Motor neuron (in vitro differentiated cells): ENCODE measurements around the gene HS3ST3B1. TPM values are rescaled to one million over a fixed set of nuclear protein-coding genes. Genes with fewer than 3 reads are reported as not detected.
A peak's percentile ranks its signal among the peaks of the same experiment; 100 is the strongest.

Experiments
- ATAC-seq, 8 experiments: fragments of 200-7000 bp; cut with Tn5 transposase; replicated peaks in 6 of 8; 2 replicates each; pipeline ENCODE4 v1.8.0; 2021; ENCODE audit warnings: mild to moderate bottlenecking in 8 of 8, moderate library complexity in 8 of 8
- H3K27ac ChIP-seq, 2 donors: fragments of 250-450 bp; sonication (Bioruptor Pico); 2 replicates each; pipeline ENCODE4 v1.9.0; 2021; ENCODE audit warnings: antibody characterized with exemption in 2 of 2, mild to moderate bottlenecking in 2 of 2, moderate library complexity in 1 of 2
- H3K4me1 ChIP-seq, 2 donors: fragments of 250-450 bp; sonication (Bioruptor Pico); replicated peaks in 1 of 2; 2 replicates each; pipeline ENCODE4 v1.6.1; 2021; ENCODE audit warnings: antibody characterized with exemption in 2 of 2, mild to moderate bottlenecking in 2 of 2, moderate library complexity in 1 of 2
- H3K4me3 ChIP-seq, 5 donors: fragments of 250-450 bp; sonication (Bioruptor Pico); 2 replicates each; pipeline ENCODE4 v1.9.0; 2021; ENCODE audit warnings: antibody characterized with exemption in 5 of 5, mild to moderate bottlenecking in 5 of 5, moderate library complexity in 4 of 5
- WGBS, 10 experiments: fragments of 450-650 bp; shearing (Covaris generic); methylation state at CpG; one replicate each; pipeline ENCODE4 v1.0.0; 2022; 5-methylcytosine and 5-hydroxymethylcytosine counted together
- in situ Hi-C, 9 experiments: fragments of 400-800 bp; cut with MboI; loops; one replicate each; pipeline ENCODE4 v1.15.0; 2021; ENCODE audit warnings: low sequenced_read_pairs in 9 of 9, low pct_unique_long_range_greater_than_20kb in 2 of 9; ENCODE audit not compliant: unreplicated experiment in 9 of 9
- total RNA-seq, 8 experiments: library from RNA; unstranded; fragments of 300-600 nt; gene quantifications; 2 replicates each; pipeline versions ENCODE4 v1.2.3 to v1.2.4, GENCODE V29; 2022

The HS3ST3B1 gene
- total RNA-seq, 8 experiments from 2014 or later = 1.9 to 97.1 (median 6.6) TPM

DNA sequence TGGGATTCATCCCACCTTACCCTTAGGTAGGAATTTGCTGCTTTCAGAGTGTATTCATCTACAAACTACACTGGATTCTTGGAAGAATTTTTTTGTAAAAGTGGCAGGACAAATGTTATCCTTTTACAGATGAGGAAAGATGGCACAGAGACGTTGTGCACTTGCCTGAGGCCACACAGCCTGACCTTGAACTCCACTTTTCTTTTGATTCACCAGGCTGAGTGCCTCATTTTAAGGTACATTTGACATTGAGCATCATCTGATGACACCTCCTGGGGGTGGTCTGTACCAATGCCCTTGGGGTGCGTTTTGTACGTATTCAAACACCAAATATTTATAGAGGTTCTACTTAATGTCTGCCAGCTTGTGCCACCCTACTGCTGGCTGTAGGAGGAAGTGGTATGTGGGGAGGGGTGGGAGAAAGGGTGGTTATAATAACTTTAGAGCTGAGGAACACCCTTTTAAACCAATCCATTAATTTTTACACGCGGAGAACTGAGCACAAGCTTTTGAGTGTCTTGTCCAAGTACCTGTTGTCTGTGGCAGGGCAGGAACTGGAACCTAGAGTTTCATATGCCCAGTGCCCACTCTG, 29.1 kb downstream of the HS3ST3B1 start:
- Histone ChIP-seq H3K4me1 (peaks cover 43% of the 10 kb centered on the region in 2 donors), H3K27ac (peak overlapping the region; percentile 61 to 68), H3K4me3 (no peak overlapping the region)
- no peak for ATAC-seq
- 0 to 100% (median 60%) methylated on average over 1 to 4 of the region's 5 CpGs; no CpG with 5 or more reads in 1 of the 10 experiments for WGBS, 10 experiments
- in situ Hi-C loops = no loop called here

- 0 to 55% (median 7%) methylated on average over 2 to 6 of the region's 8 CpGs; no CpG with 5 or more reads in 3 of the 10 experiments for WGBS, 10 experiments
- ATAC-seq = peak; percentile 23 to 90 (median 70)
- in situ Hi-C loops = no loop called here
- peak overlapping the region in 3 of 5 donors; percentile 2 to 14 (median 11) for H3K4me3 ChIP-seq
- H3K4me1 ChIP-seq = peaks cover 43% of the 10 kb centered on the region in 2 donors
- H3K27ac ChIP-seq = peak overlapping the region; percentile 61 to 68
Measured at GRCh38 chr17:14330492-14330962, 29.6 kb downstream of the HS3ST3B1 start.

- whole genome bisulfite sequencing, 10 experiments = 17 to 100% (median 35%) methylated on average over 1 to 5 of the region's 10 CpGs; no CpG with 5 or more reads in 3 of the 10 experiments
- H3K4me1 ChIP-seq = peaks cover 40 to 43% of the 10 kb centered on the region in 2 donors
Measured at GRCh38 chr17:14331225-14331981, 30.5 kb downstream of the HS3ST3B1 start.

DNA sequence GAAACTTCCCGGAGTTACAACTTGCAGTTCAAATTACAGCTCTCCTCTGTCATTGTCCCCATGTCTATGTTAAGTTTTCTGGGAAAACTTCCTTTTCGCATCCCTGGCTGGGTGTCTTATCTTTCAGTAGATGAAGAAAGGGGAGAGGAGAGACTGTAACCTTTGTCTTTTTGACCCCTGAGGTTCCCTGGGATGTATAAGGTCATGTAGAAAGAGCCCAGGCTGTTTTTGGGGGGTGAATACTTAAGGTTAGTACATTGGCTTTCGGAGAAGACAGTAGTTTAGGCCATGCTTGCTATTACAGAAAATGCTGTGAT, 31.1 kb downstream of the HS3ST3B1 start:
- Histone ChIP-seq H3K27ac (peak overlapping the region; percentile 61 to 68), H3K4me3 (no peak overlapping the region), H3K4me1 (peaks cover 40 to 43% of the 10 kb centered on the region in 2 donors)
- in situ Hi-C loops = no loop called here
- no peak for ATAC-seq
- 30 to 100% (median 77%) methylated on average over 1 to 3 of the region's 3 CpGs; no CpG with 5 or more reads in 4 of the 10 experiments for WGBS, 10 experiments

More at GRCh38 chr17:14331225-14331981, 30.5 kb downstream of the HS3ST3B1 start:
- in situ Hi-C loops = no loop called here
- Histone ChIP-seq H3K27ac (peak overlapping the region; percentile 61 to 68), H3K4me3 (peak overlapping the region in 1 of 5 donors; percentile 14)
- ATAC-seq = peak in 7 of 8 experiments; percentile 51 to 89 (median 63)

DNA sequence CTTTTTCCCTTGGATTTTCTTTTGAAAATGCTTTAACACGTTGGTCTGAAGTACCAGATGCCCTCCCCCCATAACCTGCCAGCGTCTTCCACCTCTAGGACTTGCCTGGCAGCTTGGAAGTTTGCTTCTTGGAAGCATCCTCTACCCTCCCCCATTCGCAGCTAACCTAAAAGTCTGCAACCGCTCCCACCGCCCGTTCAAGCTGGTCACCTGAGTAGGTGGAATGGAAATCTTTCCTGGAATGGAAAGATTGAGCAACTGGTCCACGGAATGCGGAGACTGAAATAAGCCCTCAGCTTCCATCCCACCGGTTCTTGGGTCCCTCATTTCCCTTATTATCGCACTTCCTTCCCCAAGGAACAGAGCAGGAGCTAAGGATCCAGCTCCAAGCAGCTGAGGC, 31.4 kb downstream of the HS3ST3B1 start:
- peak overlapping the region; percentile 61 to 68 for H3K27ac ChIP-seq
- H3K4me3 ChIP-seq = no peak overlapping the region
- in situ Hi-C loops = no loop called here
- ATAC-seq = no peak
- 47 to 100% (median 77%) methylated on average over 2 to 9 of the region's 10 CpGs; no CpG with 5 or more reads in 1 of the 10 experiments for WGBS, 10 experiments
- peaks cover 40 to 43% of the 10 kb centered on the region in 2 donors for H3K4me1 ChIP-seq

GRCh38 chr17:14333506-14333905, 32.6 kb downstream of the HS3ST3B1 start:
- in situ Hi-C loops = no loop called here
- no CpG with 5 or more reads among the region's 7 CpGs for WGBS, 10 experiments
- no peak for ATAC-seq
- Histone ChIP-seq H3K27ac (no peak overlapping the region), H3K4me3 (no peak overlapping the region), H3K4me1 (peaks cover 33 to 43% of the 10 kb centered on the region in 2 donors)

DNA sequence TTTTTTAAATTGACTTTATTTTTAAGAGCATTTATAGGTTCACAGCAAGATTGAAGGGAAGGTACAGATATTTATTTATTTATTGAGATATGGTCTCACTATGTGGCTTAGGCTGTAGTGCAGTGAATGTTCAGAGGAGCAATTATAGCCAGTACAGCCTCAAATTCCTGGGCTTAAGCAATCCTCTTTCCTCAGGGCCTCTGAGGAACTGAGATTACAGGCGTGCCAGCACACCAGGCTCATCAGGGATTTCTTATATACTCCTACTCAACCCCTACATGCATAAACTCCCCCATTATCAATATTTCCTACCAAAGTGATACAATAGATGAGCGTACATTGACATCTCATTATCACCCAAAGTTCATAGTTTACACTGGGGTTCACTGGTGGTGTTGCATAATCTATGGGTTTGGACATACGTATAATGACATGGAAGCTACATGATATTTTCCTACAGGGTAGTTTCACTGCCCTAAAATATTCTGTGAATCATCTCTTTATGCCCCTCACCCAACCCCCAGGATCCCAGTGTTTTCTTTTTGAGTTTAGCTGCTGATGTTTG, 33.5 kb downstream of the HS3ST3B1 start:
- Histone ChIP-seq H3K27ac (no peak overlapping the region), H3K4me3 (no peak overlapping the region), H3K4me1 (peaks cover 33 to 37% of the 10 kb centered on the region in 2 donors)
- 87 to 100% (median 100%) methylated on average over 1 to 2 of the region's 3 CpGs; no CpG with 5 or more reads in 1 of the 10 experiments for WGBS, 10 experiments
- in situ Hi-C loops = no loop called here
- no peak for ATAC-seq

GRCh38 chr17:14334919-14335318, 34.0 kb downstream of the HS3ST3B1 start:
- Histone ChIP-seq H3K4me3 (no peak overlapping the region), H3K4me1 (peaks cover 33 to 35% of the 10 kb centered on the region in 2 donors), H3K27ac (no peak overlapping the region)
- no peak for ATAC-seq
- in situ Hi-C loops = no loop called here
- 80 to 100% (median 89%) methylated on average over 1 to 2 of the region's 2 CpGs; no CpG with 5 or more reads in 4 of the 10 experiments for WGBS, 10 experiments

DNA sequence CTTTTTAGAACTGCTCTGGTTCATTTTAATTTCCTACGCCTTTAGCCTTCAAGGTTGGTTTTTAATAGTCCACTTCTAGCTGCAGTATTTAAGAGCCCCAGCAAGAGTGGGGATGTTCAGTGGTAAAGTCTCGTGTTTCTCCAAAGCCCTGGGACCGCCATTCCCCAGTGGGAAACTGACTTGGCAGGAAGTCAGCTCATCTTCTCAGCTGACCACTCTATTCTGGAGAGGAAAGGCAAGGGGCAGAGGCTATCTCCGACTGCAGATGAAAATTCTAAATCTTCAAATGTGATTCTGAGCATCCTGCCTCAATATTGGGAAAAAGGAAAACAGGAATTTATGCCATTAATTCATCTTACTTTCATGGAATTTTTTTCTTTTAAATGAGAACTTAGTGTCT, 35.5 kb downstream of the HS3ST3B1 start:
- Histone ChIP-seq H3K4me3 (no peak overlapping the region), H3K27ac (no peak overlapping the region), H3K4me1 (peaks cover 29 to 30% of the 10 kb centered on the region in 2 donors)
- 81 to 100% (median 94%) methylated on average over 1 to 4 of the region's 4 CpGs for WGBS, 10 experiments
- ATAC-seq = no peak
- in situ Hi-C loops = no loop called here

GRCh38 chr17:14337596-14338079, 36.8 kb downstream of the HS3ST3B1 start:
- 17 to 100% (median 100%) methylated on average over 1 to 2 of the region's 3 CpGs; no CpG with 5 or more reads in 3 of the 10 experiments for WGBS, 10 experiments
- H3K4me1 ChIP-seq = peaks cover 21 to 25% of the 10 kb centered on the region in 2 donors
- no peak overlapping the region for H3K27ac ChIP-seq
- in situ Hi-C loops = no loop called here
- ATAC-seq = peak in 1 of 8 experiments; percentile 68
- no peak overlapping the region for H3K4me3 ChIP-seq

GRCh38 chr17:14340857-14341754, 40.2 kb downstream of the HS3ST3B1 start:
- Histone ChIP-seq H3K27ac (no peak overlapping the region), H3K4me3 (no peak overlapping the region), H3K4me1 (peaks cover 14 to 19% of the 10 kb centered on the region in 2 donors)
- ATAC-seq = peak in 5 of 8 experiments; percentile 55 to 79 (median 74)
- in situ Hi-C loops = no loop called here
- 17 to 83% (median 49%) methylated on average over 1 to 8 of the region's 12 CpGs; no CpG with 5 or more reads in 2 of the 10 experiments for WGBS, 10 experiments

DNA sequence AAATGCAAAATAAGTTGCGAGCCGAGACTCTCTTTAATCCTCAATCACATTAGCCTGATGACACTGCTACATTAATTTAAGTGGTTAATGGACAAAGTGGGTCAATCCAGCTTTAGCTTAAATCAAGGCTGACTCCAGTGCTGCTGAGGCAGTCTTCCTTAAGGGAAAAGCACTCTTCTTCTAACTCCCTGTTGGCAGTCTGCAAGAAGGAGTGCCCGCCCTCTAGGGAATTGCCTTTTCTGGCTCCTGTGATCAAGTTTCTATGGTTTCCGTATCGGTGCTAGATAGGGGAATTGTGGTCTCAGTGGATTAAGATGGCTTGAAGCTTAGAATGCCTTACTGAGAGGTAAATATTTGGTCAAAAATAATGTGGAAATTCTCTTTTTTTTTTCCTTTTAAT, 41.0 kb downstream of the HS3ST3B1 start:
- ATAC-seq = peak in 5 of 8 experiments; percentile 27 to 55 (median 38)
- H3K4me1 ChIP-seq = peaks cover 14 to 19% of the 10 kb centered on the region in 2 donors
- H3K4me3 ChIP-seq = no peak overlapping the region
- WGBS, 10 experiments = 28 to 84% (median 71%) methylated on average over 1 to 5 of the region's 5 CpGs; no CpG with 5 or more reads in 1 of the 10 experiments
- no peak overlapping the region for H3K27ac ChIP-seq
- in situ Hi-C loops = no loop called here
